ENCODE results near the gene FAM111A.
"Not testable (repeated sequence)": the region's sequence is repeated elsewhere in the genome, so short reads cannot be mapped to it uniquely, and the experiment has no call there.

Gene FAM111A, protein sequence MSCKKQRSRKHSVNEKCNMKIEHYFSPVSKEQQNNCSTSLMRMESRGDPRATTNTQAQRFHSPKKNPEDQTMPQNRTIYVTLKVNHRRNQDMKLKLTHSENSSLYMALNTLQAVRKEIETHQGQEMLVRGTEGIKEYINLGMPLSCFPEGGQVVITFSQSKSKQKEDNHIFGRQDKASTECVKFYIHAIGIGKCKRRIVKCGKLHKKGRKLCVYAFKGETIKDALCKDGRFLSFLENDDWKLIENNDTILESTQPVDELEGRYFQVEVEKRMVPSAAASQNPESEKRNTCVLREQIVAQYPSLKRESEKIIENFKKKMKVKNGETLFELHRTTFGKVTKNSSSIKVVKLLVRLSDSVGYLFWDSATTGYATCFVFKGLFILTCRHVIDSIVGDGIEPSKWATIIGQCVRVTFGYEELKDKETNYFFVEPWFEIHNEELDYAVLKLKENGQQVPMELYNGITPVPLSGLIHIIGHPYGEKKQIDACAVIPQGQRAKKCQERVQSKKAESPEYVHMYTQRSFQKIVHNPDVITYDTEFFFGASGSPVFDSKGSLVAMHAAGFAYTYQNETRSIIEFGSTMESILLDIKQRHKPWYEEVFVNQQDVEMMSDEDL

DNA sequence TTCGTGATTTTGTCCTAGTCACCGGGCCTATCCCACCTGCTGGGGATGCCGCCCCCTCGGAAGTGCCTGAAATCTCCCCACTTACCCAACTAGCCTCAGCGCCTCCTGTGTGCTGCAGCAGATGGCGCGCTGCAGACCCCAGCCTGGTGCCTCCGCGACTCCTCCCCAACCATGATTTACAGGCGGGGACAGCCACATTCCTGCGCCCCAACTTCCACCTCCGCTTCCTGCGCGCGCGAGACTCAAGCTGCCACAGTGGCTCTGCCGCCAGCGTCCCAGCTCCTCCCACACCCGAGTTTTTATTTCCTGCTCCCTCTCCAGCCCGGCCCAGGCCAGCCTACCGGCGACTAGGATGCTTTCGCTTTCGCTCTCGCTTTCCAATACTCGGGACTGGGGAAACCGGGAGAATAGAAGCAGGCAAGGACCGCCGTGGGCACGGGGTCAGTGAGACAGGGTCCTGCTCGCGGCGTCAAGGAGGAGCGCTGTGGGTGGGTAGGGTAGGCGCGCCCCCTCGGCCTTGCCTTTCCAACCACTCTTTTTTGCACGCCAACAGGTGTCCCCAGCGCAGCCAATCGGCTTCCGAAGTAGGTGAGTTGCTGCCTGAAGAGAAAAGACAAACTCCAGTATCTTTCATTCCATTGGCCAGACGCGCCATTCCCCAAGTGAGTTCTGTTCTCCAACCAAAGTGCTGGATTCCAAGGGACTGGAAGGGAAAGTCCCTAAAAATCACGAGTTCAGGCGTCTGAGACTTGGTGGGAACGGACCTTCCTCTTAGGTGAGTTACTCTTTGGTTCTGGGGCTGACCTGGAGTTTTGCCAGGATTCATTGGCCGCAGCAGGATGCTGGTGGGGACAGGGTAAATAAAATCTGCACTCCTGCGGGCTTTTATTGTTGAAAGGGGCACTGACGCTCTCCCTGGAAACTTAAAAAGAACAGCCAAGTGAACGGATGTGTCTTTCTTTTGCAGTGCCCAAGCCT lies at the start of gene FAM111A:
Gene FAM111A, plus strand, starts transcription at position 327 of the 978 bp plus-strand sequence. CDS start 6,017 bp downstream, outside the sequence.
- no peak for FAIRE-seq

DNA sequence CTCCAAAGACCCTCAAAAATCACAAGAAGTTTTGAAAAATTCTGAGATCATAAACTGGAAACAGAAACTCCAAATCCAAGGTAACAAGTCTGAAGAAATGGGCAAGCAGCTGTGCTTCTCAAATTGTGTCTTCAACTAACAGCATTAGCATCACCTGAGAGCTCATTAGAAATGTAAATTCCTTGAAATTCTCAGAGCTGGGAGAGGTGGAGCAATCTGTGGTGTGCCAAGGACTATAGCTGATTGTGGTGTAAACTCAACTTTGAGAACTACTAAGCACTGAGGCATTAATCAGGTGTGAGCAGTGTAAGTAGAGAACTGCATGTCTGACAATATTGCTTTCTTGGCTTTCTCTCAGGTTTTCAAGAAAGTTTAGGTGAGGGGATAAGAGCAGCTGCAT lies 49.1 kb upstream of the FAM111A start:
- FAIRE-seq: not testable (repeated sequence)

DNA sequence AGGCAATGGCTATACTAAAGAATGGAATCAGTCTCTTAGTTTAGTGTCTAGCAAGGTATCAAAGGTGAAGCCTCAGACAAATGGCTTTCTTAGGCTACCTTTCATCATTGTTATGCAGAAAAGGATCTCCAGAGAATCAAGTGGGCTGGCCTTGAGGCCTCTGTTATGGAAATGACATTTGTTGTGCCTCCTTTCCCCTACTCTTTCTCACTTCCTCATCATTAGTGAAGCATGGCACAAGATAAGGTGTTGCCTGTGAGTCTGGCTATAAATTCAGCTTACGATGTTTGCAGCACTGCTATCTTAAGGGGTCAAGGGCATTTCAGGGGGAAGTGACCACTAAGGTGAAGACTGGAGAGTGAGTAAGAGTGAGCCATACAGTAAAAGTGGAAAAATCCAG lies 47.4 kb upstream of the FAM111A start:
- not testable (repeated sequence) for FAIRE-seq

DNA sequence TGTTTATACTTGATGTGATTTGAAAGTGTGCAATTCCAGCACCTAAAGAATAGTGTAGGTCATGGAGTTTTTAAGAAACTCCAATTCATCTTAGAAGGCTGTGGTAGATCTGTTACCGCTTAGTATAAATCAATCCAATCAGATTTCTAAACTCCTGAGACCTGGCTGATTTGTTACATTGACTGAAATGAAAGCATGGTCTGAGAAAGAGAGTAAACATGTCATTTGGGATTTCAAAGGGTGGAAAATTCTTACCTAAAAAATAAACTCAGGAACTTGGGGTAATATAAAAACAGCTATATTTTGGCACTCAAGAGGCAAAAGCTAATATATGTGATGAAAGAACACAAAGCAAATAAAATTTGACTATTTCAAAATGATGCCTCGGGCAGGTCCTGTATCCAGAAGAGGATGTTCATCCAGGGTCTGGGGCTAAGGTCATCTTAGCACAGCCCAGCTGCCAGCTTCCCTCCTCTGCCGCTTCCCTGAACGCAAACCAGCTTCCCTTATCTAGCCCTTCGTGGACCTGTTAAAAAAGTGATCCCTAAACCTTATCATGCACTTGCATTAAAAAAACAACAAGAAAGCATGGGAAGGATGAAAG lies 46.6 kb upstream of the FAM111A start:
- not testable (repeated sequence) for FAIRE-seq

DNA sequence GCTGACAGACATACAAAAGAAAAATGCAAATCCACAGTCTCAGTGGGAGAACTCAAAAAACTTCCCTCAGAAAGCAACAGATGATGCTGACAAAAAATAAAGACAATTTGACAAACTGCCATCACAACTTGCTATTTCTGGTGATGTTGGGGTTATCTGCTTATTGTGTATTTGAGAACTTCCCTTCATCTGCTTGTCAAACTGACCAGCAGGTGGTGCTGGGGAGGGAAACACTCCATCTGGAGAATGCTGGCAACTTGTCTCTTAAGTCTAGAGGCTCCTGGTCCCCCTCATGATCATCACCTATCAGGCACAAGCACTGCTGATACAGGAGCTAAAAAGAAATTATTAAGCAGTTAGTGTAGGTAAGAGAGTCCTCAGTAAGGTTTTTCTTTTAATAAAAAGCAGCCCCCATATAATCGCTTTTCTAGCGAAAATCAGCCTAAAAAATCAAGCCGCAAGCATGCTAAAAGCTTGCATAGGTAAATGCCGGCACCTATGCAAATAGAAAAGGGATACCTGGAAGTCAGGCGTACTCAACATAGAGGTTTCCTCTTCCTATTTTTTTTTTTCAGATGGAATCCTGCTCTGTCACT lies 45.4 kb upstream of the FAM111A start:
- FAIRE-seq: no peak

DNA sequence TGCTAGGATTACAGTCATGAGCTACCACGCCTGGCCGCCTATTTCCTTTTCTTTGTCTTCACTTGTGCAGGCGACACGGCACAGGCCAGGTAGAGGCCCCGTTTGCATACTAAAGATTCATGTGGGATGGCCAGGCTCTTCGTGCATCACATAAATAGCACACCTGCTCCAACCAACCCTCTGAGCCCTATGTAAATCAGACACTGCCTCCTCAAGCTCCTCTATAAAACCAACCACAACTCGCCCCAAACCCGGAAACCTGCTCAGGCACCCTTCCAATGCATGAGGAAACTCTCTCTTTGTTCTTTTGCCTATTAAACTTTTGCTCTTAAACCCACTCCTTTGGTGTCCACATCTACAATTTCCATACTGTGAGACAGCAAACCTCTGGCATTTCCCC lies 44.7 kb upstream of the FAM111A start:
- not testable (repeated sequence) for FAIRE-seq

DNA sequence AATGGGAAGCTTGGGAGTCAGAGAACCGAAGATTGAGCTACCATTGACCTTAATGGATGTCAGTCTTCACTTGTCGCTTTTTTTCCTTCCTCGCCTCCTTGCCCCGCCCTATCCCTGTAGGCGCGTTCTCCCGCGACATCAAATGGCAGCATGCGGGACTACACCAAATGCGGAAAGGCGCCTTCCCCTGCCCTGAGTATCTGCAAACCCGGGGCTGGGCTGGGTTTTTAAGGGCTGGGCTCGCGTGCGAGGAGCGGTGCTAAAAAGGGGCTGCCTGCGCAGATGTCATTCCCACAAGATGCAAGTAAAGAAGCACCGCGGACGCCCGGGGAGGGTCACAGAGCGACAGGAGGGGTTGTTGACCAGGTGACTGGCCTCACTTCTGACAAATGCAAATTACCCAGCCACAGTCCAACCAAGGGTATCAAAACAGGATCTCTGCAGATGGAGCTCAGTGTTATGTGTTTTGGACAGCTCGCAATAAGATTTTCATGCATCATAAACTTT lies 40.3 kb upstream of the FAM111A start:
- FAIRE-seq: no peak

DNA sequence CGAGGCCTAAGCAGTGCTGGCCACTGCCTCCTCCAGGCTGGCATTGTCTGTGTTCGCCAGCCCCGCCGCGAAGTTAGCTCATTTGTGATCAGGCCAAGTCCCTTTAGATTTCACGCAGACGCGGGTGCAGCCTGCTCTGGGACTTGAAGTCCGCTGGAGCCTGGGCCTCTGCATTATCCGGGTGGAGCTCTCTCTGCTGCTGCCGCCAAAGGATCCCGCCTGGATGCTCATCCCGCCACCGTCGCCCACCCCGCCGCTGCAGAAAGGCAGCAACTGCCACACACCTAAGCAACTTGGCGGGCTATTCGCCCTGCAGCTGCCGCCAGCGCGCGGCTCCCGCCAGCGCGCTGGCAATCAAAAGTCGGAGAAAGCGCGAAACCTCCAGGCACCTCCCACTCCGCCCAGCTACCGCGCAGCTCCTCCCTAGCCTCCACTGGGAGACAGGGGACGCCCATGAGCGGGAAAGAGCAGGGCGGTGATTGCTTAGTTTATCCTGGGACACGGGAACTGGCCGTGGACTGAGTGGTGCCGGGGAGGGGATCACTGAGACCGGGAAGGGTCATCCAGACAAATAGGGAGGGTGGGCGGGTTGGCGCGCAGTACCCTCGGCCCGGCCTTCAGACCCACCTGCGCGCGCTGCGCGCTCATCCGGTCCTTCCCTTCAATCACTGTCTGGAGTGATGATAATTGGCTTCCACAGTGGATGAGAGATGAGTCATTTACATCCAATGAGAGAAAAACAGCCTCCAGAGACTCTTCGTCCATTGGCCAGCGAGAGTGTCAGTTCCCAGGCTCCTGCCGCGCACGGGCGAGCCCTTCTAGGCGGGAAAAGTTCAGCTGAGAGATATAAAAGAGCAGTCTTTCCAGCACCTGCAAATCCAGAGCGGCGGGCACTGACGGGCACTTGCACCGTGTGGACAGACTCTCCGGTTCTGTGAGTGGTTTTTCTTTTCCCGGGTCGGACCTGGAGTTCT lies 36.0 kb upstream of the FAM111A start, which contains the start of gene FAM111B:
Gene FAM111B, plus strand, starts transcription at position 875 of the 974 bp plus-strand sequence. CDS start 2,389 bp downstream, outside the sequence.
- no peak for FAIRE-seq

DNA sequence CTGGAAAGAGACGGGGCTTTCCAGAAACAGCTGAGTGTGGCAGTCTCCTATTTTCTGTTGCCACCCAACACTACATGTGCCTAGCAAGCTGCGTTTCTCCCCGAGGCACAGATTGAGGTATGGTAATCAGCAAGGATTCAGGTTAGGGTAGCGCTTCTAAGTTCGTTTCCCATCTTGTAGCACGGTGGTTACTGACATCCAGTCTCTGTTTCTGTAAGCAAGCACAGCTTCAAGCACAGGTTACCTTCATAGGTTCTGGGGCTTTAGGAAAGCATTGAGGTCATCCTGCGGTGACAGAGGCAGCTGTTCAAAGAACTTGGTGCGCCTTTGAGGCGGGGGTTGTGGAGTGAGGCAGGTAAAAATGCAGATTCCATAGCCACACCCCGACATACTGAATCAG lies 34.9 kb upstream of the FAM111A start:
- FAIRE-seq: not testable (repeated sequence)

DNA sequence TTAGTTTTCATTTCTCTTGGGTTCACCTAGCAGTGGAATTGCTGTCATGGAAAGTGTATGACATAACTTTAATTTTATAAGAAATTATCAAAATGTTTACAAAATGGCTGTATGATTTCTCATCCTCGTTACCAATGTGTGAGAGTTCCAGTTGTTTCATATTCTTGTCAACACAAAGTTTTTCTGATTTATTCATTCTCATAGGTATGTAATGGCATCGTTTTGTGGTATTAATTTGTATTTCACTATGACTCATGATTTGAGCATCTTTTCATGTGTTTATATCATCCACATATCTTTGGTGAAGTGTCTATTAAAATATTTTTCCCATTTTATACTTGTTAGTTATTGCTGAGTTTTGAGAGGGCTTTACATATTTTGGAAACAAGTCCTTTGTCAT lies 30.2 kb upstream of the FAM111A start:
- FAIRE-seq: no peak

DNA sequence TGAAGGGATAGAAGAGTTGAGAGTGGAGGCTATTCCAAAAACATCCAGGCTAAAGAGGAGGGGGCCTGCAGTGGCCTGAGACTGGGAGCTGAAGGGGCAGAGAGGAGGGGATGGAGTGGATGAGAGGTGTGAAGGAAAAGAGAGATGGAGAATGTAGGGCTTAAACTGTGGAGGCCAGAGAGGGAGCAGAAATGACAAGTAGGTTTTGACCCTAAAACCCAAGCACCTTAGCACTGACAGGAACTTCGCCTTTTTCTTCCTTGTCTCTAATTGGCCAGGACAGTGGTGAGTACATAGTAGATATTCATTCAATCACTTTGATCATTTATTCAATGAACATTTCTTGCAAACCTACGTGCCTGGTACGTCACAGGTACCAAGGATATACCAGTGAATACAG lies 28.3 kb upstream of the FAM111A start:
- FAIRE-seq: no peak

DNA sequence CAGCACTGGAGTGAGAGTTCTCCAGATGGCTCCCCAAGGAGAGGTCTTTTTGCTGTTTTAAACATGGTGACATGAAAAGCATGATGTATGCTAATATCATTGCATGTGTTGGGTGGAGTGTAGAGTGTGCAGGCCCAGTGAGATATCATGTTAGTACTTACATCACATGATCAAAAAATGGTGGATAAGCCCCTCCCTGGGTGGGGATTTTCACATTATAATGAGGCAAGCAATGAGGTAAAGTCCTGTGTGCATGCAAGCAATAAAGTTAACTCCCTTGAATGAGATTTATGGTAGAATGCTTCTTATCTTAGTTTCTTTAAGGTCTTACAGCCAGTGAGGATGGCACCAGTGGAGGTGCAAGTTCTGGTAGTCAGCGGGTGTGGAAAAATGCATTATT lies 27.1 kb upstream of the FAM111A start:
- no peak for FAIRE-seq

DNA sequence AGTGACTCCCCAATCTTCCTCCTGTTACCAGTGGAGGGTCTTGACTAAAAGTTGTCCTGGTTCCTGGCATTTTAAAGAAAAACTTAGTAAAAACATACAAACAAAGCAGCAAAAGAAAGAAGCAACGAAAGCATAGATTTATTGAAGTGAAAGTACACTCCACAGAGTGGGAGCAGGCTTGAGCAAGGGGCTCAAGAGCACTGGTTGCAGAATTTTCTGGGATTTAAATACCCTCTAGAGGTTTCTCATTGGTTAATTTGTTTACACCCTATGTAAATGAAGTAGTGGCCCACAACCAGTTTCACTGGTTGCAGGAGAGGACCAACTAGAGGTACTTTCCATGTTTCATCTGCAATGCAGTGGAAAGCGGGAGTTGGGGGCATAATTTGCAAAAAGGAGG lies 24.9 kb upstream of the FAM111A start:
- no peak for FAIRE-seq

DNA sequence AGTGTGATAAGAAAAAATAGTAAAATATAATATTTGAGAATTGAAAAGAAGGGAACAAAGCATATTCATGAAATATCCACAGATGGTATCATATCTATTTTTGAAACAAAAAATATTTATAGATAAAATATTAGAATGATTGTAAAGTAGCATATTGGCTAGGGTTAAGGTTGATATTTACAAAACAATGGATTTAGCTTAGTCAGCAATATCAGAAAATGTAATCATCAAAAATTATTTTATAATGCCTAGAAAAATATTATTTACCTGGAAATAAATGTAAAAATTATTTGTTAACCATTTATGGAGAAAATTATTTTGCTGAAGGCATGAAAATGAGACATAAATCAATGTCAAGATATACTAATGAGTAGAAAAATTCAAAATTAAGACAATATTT lies 22.8 kb upstream of the FAM111A start:
- FAIRE-seq: no peak

DNA sequence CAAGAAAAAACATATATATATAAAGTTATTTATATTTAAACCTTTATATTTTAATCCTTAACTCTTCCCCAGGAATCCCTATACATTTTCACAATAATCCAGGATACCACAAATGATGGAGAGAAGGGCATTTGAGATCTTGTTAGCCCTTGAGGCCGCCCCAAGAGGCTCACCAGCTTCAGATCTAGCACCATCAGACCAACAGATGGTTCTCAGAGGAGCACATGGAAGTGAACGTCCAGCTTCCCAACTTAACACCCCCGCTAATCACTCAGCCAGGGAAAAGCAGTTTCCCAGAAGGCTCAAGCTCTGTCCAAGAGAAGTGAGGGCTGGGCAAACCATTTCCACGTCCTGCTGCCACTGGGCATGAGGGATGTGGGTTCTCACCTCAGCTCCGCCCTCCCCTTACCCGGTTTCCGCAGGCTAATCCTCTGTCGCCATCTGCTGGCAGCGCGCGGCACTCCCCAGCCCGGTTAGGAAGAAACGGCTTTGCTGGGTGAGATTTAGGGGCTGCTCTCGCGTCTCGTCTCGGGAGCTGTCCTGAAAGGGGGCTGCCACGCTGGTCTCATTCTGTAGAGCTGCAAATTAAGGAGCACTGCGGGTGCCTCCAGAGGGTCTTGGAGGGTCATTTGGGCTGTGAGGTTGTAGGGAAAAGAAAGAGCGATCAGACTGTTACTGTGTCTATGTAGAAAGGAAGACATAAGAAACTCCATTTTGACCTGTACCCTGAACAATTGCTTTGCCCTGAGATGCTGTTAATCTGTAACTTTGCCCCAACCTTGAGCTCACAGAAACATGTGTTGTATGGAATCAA lies 6.8 kb upstream of the FAM111A start:
- FAIRE-seq: no peak

DNA sequence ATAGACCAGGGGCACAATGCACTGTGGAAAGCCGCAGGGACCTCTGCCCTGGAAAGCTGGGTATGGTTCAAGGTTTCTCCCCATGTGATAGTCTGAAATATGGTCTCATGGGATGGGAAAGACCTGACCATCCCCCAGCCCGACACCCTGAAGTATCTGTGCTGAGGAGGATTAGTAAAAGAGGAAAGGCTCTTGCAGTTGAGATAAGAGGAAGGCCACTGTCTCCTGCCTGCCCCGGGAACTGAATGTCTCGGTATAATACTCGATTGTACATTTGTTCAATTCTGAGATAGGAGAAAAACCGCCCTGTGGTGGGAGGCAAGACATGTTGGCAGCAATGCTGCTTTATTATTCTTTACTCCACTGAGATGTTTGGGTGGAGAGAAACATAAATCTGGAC lies 6.1 kb upstream of the FAM111A start:
- FAIRE-seq: not testable (repeated sequence)

DNA sequence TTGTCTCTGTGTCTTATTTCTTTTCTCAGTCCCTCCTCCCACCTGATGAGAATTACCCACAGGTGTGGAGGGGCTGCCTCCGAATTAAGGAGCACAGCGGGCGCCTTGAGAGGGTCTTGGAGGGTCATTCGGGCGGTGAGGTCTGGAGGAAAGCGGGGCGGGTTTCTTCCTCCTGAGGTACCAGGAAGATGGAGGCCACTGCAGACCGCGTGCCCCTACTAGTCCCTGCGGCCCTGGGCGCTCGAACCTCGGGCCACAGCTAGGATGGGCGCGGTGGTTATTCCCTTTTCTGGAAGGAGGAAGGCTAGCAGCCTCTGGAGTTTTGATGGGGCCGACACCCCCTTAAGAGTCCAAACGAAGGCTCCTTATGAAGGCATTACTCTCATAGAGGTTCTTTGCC lies 5.5 kb upstream of the FAM111A start:
- FAIRE-seq: no peak

DNA sequence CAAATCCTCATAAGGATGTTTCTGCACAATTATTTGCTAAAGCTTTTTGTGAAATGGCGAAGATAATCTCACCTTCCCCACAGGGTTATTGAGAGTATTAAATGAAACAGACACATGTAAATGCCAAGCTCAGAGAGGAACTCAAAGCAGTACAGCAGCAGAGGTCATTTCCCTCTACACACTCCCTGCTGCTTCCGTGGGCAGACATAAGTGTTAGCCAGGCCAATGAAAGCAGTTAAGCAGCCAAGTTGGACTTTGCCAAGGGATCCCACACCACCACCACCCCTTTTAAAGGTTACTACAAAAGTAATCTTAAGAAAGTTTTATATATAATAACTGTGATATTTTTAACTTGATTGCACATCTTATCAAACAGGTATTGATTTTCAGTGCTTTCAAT lies 4.0 kb upstream of the FAM111A start:
- FAIRE-seq: no peak

DNA sequence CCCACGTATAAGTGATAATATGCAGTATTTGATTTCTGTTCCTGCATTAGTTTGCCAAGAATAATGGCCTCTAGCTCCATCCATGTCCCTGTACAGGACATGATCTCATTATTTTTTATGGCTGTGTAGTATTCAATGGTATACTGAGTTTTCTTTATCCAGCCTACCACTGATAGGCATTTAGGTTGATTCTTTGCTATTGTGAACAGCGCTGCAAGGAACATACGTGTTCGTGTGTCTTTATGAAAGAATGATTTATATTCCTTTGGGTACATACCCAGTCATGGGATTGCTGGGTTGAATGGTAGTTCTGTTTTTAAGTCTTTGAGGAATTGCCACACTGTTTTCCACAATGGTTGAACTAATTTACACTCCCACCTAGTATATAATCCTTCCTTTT lies 1.5 kb upstream of the FAM111A start:
- no peak for FAIRE-seq

All from TTC549 (cell line).